Keratinocyte (primary cell): ENCODE measurements around the gene TBC1D25. TPM values are rescaled to one million over a fixed set of nuclear protein-coding genes. Genes with fewer than 3 reads are reported as not detected.
A peak's percentile ranks its signal among the peaks of the same experiment; 100 is the strongest.

Source experiments
- DNase-seq: peaks from one replicate; pipeline ENCODE4 v3.0.0-alpha.2; 2011; ENCODE audit warnings: low read depth, missing footprints, low spot score
- FAIRE-seq: peaks from 2 replicates; lab custom pipeline; 2011; peaks lifted over from hg19 to GRCh38; lab: Jason Lieb, UNC
- H2AFZ ChIP-seq: 2 replicates; pipeline ENCODE4 v1.6.0; 2012; ENCODE audit warnings: low read length, control low read depth, inconsistent platforms; ENCODE audit not compliant: control insufficient read depth
- H3K27ac ChIP-seq: 2 replicates; pipeline ENCODE4 v1.5.1; 2011; ENCODE audit warnings: low read length; ENCODE audit not compliant: control insufficient read depth, insufficient read depth
- H3K27me3 ChIP-seq: 3 replicates; pipeline ENCODE4 v1.6.0; 2011; ENCODE audit warnings: low read length; ENCODE audit not compliant: control insufficient read depth, insufficient read depth; ENCODE audit errors: extremely low read depth
- H3K36me3 ChIP-seq, 2 experiments: 2 replicates in 1 of 2; 3 replicates in 1 of 2; pipeline ENCODE4 v1.5.1; 2011; ENCODE audit warnings: low read length in 2 of 2, mild to moderate bottlenecking in 1 of 2; ENCODE audit not compliant: control insufficient read depth in 2 of 2, insufficient read depth in 2 of 2; ENCODE audit errors: extremely low read depth in 1 of 2
- H3K4me1 ChIP-seq: 3 replicates; pipeline ENCODE4 v1.5.1; 2011; ENCODE audit warnings: low read length; ENCODE audit not compliant: control insufficient read depth, insufficient read depth; ENCODE audit errors: extremely low read depth
- H3K4me2 ChIP-seq: 3 replicates; pipeline ENCODE4 v1.6.0; 2011; ENCODE audit warnings: low read depth, low read length; ENCODE audit not compliant: control insufficient read depth, insufficient read depth; ENCODE audit errors: extremely low read depth
- H3K4me3 ChIP-seq, 3 experiments: fragments of 200-600 bp in 1 of 3; sonication (generic) in 1 of 3; 2 replicates in 2 of 3; 3 replicates in 1 of 3; pipeline ENCODE4 v1.5.1; 2011 to 2016; ENCODE audit warnings: low read length in 3 of 3, mild to moderate bottlenecking in 3 of 3, control low read depth in 2 of 3, inconsistent platforms in 1 of 3, low read depth in 1 of 3, mixed read lengths in 1 of 3, mixed run types in 1 of 3, moderate library complexity in 1 of 3; ENCODE audit not compliant: control insufficient read depth in 2 of 3, insufficient read depth in 2 of 3; ENCODE audit errors: extremely low read depth in 1 of 3
- H3K79me2 ChIP-seq: 2 replicates; pipeline ENCODE4 v1.6.0; 2012; ENCODE audit warnings: low read length; ENCODE audit not compliant: control insufficient read depth, insufficient read depth
- H3K9ac ChIP-seq: 3 replicates; pipeline ENCODE4 v1.6.0; 2011; ENCODE audit warnings: low read length; ENCODE audit not compliant: control insufficient read depth, insufficient read depth; ENCODE audit errors: extremely low read depth
- H3K9me1 ChIP-seq: 3 replicates; pipeline ENCODE4 v1.6.0; 2011; ENCODE audit warnings: low read length; ENCODE audit not compliant: control insufficient read depth, insufficient read depth; ENCODE audit errors: extremely low read depth
- H3K9me3 ChIP-seq: 2 replicates; pipeline ENCODE4 v1.5.1; 2012; ENCODE audit warnings: low read depth, low read length; ENCODE audit not compliant: control insufficient read depth
- H4K20me1 ChIP-seq: 3 replicates; pipeline ENCODE4 v1.6.0; 2011; ENCODE audit warnings: low read length; ENCODE audit not compliant: control insufficient read depth, insufficient read depth; ENCODE audit errors: extremely low read depth
- EZH2 ChIP-seq: IDR thresholded peaks from one replicate; pipeline ENCODE4 v1.6.1; 2012; ENCODE audit warnings: inconsistent platforms, mild to moderate bottlenecking, low read length, moderate library complexity
- dilution Hi-C: fragments of 300-500 bp; cut with MboI; formaldehyde crosslinking; loops from one replicate; pipeline ENCODE4 v1.7.0; 2020; ENCODE audit warnings: low sequenced_read_pairs; ENCODE audit not compliant: extremely low pct_ligation_motif_present
- polyA plus RNA-seq, 5 experiments: library from polyadenylated mRNA; depleted of rRNA in 3 of 5; stranded (reverse) in 3 of 5; stranded (forward) in 1 of 5; unstranded in 1 of 5; fragments of >200 nt; gene quantifications; 1 replicate in 1 of 5; 2 replicates in 3 of 5; 3 replicates in 1 of 5; pipeline versions ENCODE4 v1.2.1 to v1.2.3, GENCODE V29; 2011 to 2012; ENCODE audit warnings: missing spikeins in 2 of 5, low read depth in 1 of 5, low replicate concordance in 1 of 5
- TF ChIP-seq, protein P1 (sequence below), 3 experiments: IDR thresholded peaks in 1 of 3; conservative IDR thresholded peaks in 1 of 3; optimal IDR thresholded peaks in 1 of 3; 2 replicates in 2 of 3; 3 replicates in 1 of 3; pipeline versions ENCODE3 to v1.5.1; 2011; ENCODE audit warnings: low read length in 3 of 3, mild to moderate bottlenecking in 3 of 3, moderate library complexity in 2 of 3, control low read depth in 1 of 3, inconsistent platforms in 1 of 3; ENCODE audit not compliant: insufficient read depth in 2 of 3; ENCODE audit errors: extremely low read depth in 1 of 3

The TBC1D25 gene
- polyA plus RNA-seq, 1 donor (not counting 4 experiments of a cell fraction or from before 2014, with no cell fraction given), result 9.2 TPM

DNA sequence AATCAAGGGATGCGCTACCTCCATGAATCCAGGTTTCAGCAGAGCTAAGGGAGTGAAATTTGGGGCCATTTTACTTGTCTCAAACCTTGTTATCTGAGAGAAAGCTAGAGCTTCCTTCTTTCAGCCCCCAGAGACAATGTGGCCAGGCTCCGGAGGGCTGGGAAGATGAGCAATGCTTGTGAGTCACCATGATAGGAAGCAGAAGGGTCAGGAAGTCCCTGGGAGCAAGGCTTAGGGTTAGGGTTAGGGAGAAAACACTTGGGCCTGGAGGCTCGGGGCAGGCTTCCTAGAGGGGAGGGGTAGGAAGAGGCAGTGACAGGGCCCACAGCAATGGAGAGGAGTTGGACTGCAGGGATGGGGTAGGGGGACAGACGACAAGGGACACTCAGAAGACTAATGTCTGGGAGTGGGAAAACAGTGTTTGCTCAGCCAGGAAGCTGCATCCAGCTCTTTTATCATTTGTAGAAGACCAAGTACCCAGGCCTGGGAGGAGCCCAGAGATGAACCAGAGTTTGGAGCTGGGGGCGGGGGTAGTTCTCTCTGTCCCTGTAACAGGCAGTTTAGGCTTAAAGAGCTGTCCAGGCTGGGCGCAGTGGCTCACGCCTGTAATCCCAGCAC, 47.1 kb upstream of the TBC1D25 start:
- Histone ChIP-seq H3K9me1 (no peaks in the 10 kb centered on the region), H3K27me3 (no peaks in the 10 kb centered on the region), H3K36me3 (no peaks in the 10 kb centered on the region), H3K9me3 (peaks cover 3% of the 10 kb centered on the region), H3K9ac (peak overlapping the region; percentile 32), H3K27ac (peak overlapping the region; percentile 62), H4K20me1 (no peaks in the 10 kb centered on the region), H2AFZ (no peak overlapping the region), H3K4me2 (peak overlapping the region; percentile 50), H3K4me3 (no peak overlapping the region), H3K79me2 (no peaks in the 10 kb centered on the region), H3K4me1 (peaks cover 35% of the 10 kb centered on the region)
- no peak for FAIRE-seq
- no peak for DNase-seq
- TF ChIP-seq EZH2, result no peak
- TF ChIP-seq, protein P1, sequence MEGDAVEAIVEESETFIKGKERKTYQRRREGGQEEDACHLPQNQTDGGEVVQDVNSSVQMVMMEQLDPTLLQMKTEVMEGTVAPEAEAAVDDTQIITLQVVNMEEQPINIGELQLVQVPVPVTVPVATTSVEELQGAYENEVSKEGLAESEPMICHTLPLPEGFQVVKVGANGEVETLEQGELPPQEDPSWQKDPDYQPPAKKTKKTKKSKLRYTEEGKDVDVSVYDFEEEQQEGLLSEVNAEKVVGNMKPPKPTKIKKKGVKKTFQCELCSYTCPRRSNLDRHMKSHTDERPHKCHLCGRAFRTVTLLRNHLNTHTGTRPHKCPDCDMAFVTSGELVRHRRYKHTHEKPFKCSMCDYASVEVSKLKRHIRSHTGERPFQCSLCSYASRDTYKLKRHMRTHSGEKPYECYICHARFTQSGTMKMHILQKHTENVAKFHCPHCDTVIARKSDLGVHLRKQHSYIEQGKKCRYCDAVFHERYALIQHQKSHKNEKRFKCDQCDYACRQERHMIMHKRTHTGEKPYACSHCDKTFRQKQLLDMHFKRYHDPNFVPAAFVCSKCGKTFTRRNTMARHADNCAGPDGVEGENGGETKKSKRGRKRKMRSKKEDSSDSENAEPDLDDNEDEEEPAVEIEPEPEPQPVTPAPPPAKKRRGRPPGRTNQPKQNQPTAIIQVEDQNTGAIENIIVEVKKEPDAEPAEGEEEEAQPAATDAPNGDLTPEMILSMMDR (optimal IDR thresholded peaks at IDR 0.05 in 1 of 3, IDR thresholded peaks at IDR 0.05 in 1 of 3, conservative IDR thresholded peaks at IDR 0.05 in 1 of 3; ENCODE audit: extremely low read depth in 1 of 3, insufficient read depth in 2 of 3, low read length in 3 of 3), result no peak
- dilution Hi-C loops, result no loop called here

DNA sequence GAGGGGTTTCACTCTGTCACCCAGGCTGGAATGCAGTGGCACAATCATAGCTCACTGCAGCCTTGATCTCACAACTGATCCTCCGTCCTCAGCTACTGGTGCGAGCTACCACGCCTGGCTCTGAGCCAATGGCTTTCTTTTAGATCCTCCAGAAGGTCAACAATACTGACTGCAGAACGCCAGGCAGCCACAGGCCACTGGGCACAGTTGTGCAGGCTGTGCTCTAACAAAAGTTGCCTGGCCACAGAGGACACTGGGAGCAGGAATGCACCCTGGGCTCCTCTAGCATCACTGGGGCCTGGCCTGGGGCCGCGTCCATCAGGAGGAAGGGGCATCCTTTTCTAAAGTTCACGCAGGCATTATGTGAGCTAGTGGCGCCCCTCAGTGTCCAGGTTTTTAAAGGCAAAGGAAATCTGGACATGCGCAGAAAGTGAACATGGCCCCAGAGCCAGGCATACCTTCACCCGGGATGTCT, 45.6 kb upstream of the TBC1D25 start:
- dilution Hi-C loops, result no loop called here
- no peaks in the 10 kb centered on the region for H3K27me3 ChIP-seq
- H3K27ac ChIP-seq, result no peak overlapping the region
- FAIRE-seq (no peak), DNase-seq (no peak)
- H3K4me1 ChIP-seq, result peaks cover 40% of the 10 kb centered on the region
- H3K4me2 ChIP-seq, result no peak overlapping the region
- no peak overlapping the region for H3K9ac ChIP-seq
- no peaks in the 10 kb centered on the region for H4K20me1 ChIP-seq
- H3K9me3 ChIP-seq, result no peaks in the 10 kb centered on the region
- H3K79me2 ChIP-seq, result no peaks in the 10 kb centered on the region
- H3K36me3 ChIP-seq, result no peaks in the 10 kb centered on the region
- TF ChIP-seq EZH2, result no peak
- TF ChIP-seq, protein P1 (optimal IDR thresholded peaks at IDR 0.05 in 1 of 3, IDR thresholded peaks at IDR 0.05 in 1 of 3, conservative IDR thresholded peaks at IDR 0.05 in 1 of 3; ENCODE audit: extremely low read depth in 1 of 3, insufficient read depth in 2 of 3, low read length in 3 of 3), result no peak
- H3K9me1 ChIP-seq, result no peaks in the 10 kb centered on the region
- H3K4me3 ChIP-seq, result no peak overlapping the region
- H2AFZ ChIP-seq, result no peak overlapping the region
